ENCODE data around the gene EDAR.

The EDAR gene

GRCh38 chr2:108994178-108994577, 5.2 kb upstream of the EDAR start:
- in situ Hi-C loops (cut with MboI; ENCODE audit: low pct_unique_long_range_greater_than_20kb, low sequenced_read_pairs, unreplicated experiment) = no loop called here
- no peak for DNase-seq (ENCODE audit: low spot score)
- TF ChIP-seq, protein P1, sequence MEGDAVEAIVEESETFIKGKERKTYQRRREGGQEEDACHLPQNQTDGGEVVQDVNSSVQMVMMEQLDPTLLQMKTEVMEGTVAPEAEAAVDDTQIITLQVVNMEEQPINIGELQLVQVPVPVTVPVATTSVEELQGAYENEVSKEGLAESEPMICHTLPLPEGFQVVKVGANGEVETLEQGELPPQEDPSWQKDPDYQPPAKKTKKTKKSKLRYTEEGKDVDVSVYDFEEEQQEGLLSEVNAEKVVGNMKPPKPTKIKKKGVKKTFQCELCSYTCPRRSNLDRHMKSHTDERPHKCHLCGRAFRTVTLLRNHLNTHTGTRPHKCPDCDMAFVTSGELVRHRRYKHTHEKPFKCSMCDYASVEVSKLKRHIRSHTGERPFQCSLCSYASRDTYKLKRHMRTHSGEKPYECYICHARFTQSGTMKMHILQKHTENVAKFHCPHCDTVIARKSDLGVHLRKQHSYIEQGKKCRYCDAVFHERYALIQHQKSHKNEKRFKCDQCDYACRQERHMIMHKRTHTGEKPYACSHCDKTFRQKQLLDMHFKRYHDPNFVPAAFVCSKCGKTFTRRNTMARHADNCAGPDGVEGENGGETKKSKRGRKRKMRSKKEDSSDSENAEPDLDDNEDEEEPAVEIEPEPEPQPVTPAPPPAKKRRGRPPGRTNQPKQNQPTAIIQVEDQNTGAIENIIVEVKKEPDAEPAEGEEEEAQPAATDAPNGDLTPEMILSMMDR (IDR thresholded peaks at IDR 0.05; ENCODE audit: extremely low read depth, insufficient read depth, missing control alignments) = no peak

GRCh38 chr2:108993095-108993937, 4.3 kb upstream of the EDAR start:
- in situ Hi-C loops (cut with MboI; ENCODE audit: low pct_unique_long_range_greater_than_20kb, low sequenced_read_pairs, unreplicated experiment) = no loop called here
- TF ChIP-seq, protein P1 (IDR thresholded peaks at IDR 0.05; ENCODE audit: extremely low read depth, insufficient read depth, missing control alignments) = no peak
- no peak for DNase-seq (ENCODE audit: low spot score)

DNA sequence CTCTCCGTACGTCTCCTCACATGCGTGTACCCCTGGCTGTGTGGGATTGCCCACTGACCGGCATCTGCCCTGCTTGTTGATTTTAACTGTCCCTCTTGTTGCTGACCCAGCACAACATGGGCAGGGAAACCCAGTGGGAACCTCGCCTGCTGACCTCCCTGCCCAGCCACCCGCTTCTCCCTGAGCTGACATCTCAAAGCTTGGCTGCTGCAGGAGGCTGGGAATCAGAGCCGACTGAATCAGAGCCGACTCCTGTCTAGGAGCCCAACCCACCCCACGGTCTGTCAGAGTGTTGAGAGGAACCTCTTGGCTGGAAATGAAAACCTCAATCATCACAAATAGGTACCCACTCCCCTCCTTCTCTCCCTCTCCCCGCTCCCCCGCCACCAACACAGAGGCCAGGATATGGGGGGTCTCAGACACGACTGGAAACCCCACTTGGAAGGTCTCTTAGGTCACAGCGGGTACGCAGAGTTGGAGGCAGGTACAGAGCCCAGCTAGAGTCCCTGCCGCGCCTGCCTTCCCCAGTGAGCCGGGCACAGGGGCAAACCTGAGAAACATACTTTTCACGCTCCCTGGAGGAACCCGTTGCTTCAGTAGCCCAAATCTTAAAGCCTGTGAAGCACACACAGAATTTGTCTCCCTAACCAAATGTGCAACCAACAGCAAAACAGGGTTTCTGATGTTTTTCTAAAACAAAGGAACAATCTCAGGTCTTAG, 784 bp downstream of the EDAR start:
- TF ChIP-seq, protein P1 (IDR thresholded peaks at IDR 0.05; ENCODE audit: extremely low read depth, insufficient read depth, missing control alignments) = no peak
- no peak for DNase-seq (ENCODE audit: low spot score)
- in situ Hi-C loops (cut with MboI; ENCODE audit: low pct_unique_long_range_greater_than_20kb, low sequenced_read_pairs, unreplicated experiment) = no loop called here

- in situ Hi-C loops (cut with MboI; ENCODE audit: low pct_unique_long_range_greater_than_20kb, low sequenced_read_pairs, unreplicated experiment) = no loop called here
- TF ChIP-seq, protein P1 (IDR thresholded peaks at IDR 0.05; ENCODE audit: extremely low read depth, insufficient read depth, missing control alignments) = no peak
- DNase-seq (ENCODE audit: low spot score) = no peak
These were observed 2.0 kb downstream of the EDAR start for GRCh38 chr2:108986916-108987510.

DNA sequence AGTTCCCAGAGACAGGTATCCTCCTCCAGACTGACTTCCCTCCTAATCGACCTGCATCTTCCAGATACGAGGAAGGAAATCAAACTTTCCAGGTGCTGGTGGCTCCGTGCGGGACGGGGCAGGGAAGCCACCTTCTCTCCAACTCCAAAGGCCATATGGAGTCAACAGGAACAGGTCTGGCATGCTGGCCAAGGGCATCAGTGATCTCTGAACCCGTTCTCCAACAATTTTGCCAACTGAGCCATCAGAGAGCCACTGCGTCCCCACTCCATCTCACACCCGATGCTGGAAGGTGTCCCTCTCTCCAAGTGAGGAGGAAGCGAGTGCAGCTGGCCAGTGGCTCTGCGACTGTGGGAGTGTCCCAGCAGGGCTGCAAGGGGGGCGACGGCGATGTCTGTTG, 5.4 kb downstream of the EDAR start:
- no peak for DNase-seq (ENCODE audit: low spot score)
- in situ Hi-C loops (cut with MboI; ENCODE audit: low pct_unique_long_range_greater_than_20kb, low sequenced_read_pairs, unreplicated experiment) = no loop called here
- TF ChIP-seq, protein P1 (IDR thresholded peaks at IDR 0.05; ENCODE audit: extremely low read depth, insufficient read depth, missing control alignments) = no peak

DNA sequence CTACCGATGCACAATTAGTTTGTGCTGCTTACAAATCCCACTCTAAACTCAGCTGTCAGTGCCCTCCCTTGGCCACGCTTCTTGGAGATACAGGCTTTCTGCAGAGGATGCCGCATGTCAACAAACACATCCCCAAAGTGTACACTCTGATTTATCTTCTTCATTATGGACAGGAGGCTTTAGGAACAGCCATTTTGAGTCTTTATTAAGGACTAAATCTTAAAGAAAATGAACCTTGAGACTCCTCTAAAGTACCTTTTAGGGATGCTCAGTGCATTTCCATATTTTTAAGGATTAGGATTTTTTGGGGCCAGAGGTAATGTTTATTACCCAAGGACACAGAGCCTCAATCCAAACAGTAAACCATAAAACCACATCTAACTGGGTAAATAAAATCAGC, 6.0 kb downstream of the EDAR start:
- in situ Hi-C loops (cut with MboI; ENCODE audit: low pct_unique_long_range_greater_than_20kb, low sequenced_read_pairs, unreplicated experiment) = no loop called here
- TF ChIP-seq, protein P1 (IDR thresholded peaks at IDR 0.05; ENCODE audit: extremely low read depth, insufficient read depth, missing control alignments) = no peak
- DNase-seq (ENCODE audit: low spot score) = no peak
